GM12878 (cell line): ENCODE results near the gene KNTC1. TPM values are rescaled to one million over a fixed set of nuclear protein-coding genes. Genes with fewer than 3 reads are reported as not detected.

Experiments
- ATAC-seq: fragments of 200-7000 bp; cut with Tn5 transposase; 3 replicates; pipeline ENCODE4 v1.9.1; 2020; ENCODE audit warnings: mild to moderate bottlenecking, moderate library complexity
- BruUV-seq: library from RNA; stranded (reverse); fragments of 400-500 nt; replicated peaks from 2 replicates; lab custom pipeline; 2021; lab: Mats Ljungman, UMichigan
- CTCF ChIA-PET: fragments of 300-600 bp; sonication (Branson Sonifier 250); formaldehyde crosslinking; extraction: SDS; loops from one replicate; lab custom pipeline; 2021; ENCODE audit warnings: inconsistent platforms; lab: Yijun Ruan, JAX
- POLR2A ChIA-PET: fragments of 350-600 bp; formaldehyde crosslinking; extraction: SDS; loops from one replicate; lab custom pipeline; 2021; ENCODE audit warnings: inconsistent platforms; lab: Charles Lee
- RAD21 ChIA-PET: fragments of 300-600 bp; sonication (Branson Sonifier 250); formaldehyde crosslinking; loops from one replicate; lab custom pipeline; 2023; ENCODE audit warnings: antibody characterized with exemption; ENCODE audit not compliant: unreplicated experiment; lab: Charles Lee
- SMC1A ChIA-PET: fragments of 300-600 bp; sonication (Branson Sonifier 250); formaldehyde crosslinking; loops from one replicate; lab custom pipeline; 2023; ENCODE audit not compliant: unreplicated experiment, uncharacterized antibody; lab: Charles Lee
- DNase-seq: peaks from one replicate; pipeline ENCODE4 v3.0.0-alpha.2; 2011; ENCODE audit warnings: low read depth, low spot score
- FAIRE-seq: peaks from 3 replicates; lab custom pipeline; 2011; peaks lifted over from hg19 to GRCh38; lab: Jason Lieb, UNC
- H2AFZ ChIP-seq: 2 replicates; pipeline ENCODE4 v1.6.0; 2011; ENCODE audit warnings: low read depth, low read length, control low read depth; ENCODE audit not compliant: control insufficient read depth
- H3K27ac ChIP-seq: 2 replicates; pipeline ENCODE4 v1.5.1; 2011; ENCODE audit warnings: control low read depth; ENCODE audit not compliant: control insufficient read depth, insufficient read depth
- H3K27me3 ChIP-seq, 2 experiments: replicated peaks in 1 of 2; 2 replicates each; pipeline versions ENCODE4 v1.6.0 to v1.6.1; 2011; ENCODE audit warnings: low read length in 1 of 2; ENCODE audit not compliant: control insufficient read depth in 2 of 2, insufficient read depth in 2 of 2
- H3K36me3 ChIP-seq, 2 experiments: 2 replicates each; pipeline ENCODE4 v1.5.1; 2011; ENCODE audit warnings: low read length in 1 of 2; ENCODE audit not compliant: control insufficient read depth in 2 of 2, insufficient read depth in 2 of 2
- H3K4me1 ChIP-seq: 2 replicates; pipeline ENCODE4 v1.6.1; 2011; ENCODE audit warnings: mild to moderate bottlenecking, low read length, moderate library complexity, mixed read lengths; ENCODE audit not compliant: control insufficient read depth, insufficient read depth
- H3K4me2 ChIP-seq: 2 replicates; pipeline ENCODE4 v1.6.0; 2011; ENCODE audit warnings: control low read depth; ENCODE audit not compliant: control insufficient read depth, insufficient read depth
- H3K4me3 ChIP-seq: fragments of 200-600 bp; sonication (generic); 2 replicates; pipeline ENCODE4 v1.5.1; 2016
- H3K79me2 ChIP-seq: 2 replicates; pipeline ENCODE4 v1.6.0; 2011; ENCODE audit warnings: low read length; ENCODE audit not compliant: control insufficient read depth, insufficient read depth
- H3K9ac ChIP-seq: 2 replicates; pipeline ENCODE4 v1.8.0; 2011; ENCODE audit warnings: low read length, control low read depth, mixed read lengths; ENCODE audit not compliant: control insufficient read depth, insufficient read depth
- H3K9me3 ChIP-seq: replicated peaks from 3 replicates; pipeline ENCODE4 v1.5.1; 2011; ENCODE audit warnings: mild to moderate bottlenecking, low read length; ENCODE audit not compliant: control insufficient read depth, insufficient read depth
- H4K20me1 ChIP-seq: 2 replicates; pipeline ENCODE4 v1.6.0; 2011; ENCODE audit not compliant: control insufficient read depth, insufficient read depth
- ASH2L ChIP-seq: fragments of 300-600, 200-600 bp; sonication (generic); IDR thresholded peaks from 2 replicates; pipeline ENCODE4 v1.6.1; 2017; ENCODE audit warnings: low read depth, mild to moderate bottlenecking, borderline replicate concordance
- BACH1 ChIP-seq: fragments of 450-650 bp; IDR thresholded peaks from 2 replicates; pipeline ENCODE4 v1.6.1; 2017; ENCODE audit warnings: mild to moderate bottlenecking, borderline replicate concordance
- BCL11A ChIP-seq: IDR thresholded peaks from 2 replicates; pipeline ENCODE4 v1.6.1; 2011; ENCODE audit warnings: low read depth, low read length
- CEBPB ChIP-seq, 2 experiments: fragments of 150-350 bp in 1 of 2; IDR thresholded peaks; 2 replicates each; pipeline ENCODE4 v1.6.1; 2012 to 2014; ENCODE audit warnings: low read depth in 2 of 2, low read length in 2 of 2, borderline replicate concordance in 1 of 2, inconsistent platforms in 1 of 2
- IRF5 ChIP-seq: fragments of 450-650 bp; IDR thresholded peaks from 2 replicates; pipeline ENCODE4 v1.6.1; 2017; ENCODE audit warnings: borderline replicate concordance
- MYB ChIP-seq: fragments of 150-350 bp; IDR thresholded peaks from 2 replicates; pipeline ENCODE4 v1.6.1; 2014; ENCODE audit warnings: mild to moderate bottlenecking, low read depth, low read length, borderline replicate concordance
- NFIC ChIP-seq: IDR thresholded peaks from 2 replicates; pipeline ENCODE4 v1.6.1; 2012; ENCODE audit warnings: low read depth, mild to moderate bottlenecking, inconsistent platforms, low read length, moderate library complexity
- NR2F1 ChIP-seq: fragments of 450-650 bp; conservative IDR thresholded peaks from 2 replicates; pipeline ENCODE4 v1.6.1; 2017; ENCODE audit warnings: mild to moderate bottlenecking
- POLR2A ChIP-seq: IDR thresholded peaks from 2 replicates; pipeline ENCODE4 v1.6.1; 2011; ENCODE audit warnings: low read depth, mild to moderate bottlenecking, low read length
- RELA ChIP-seq: fragments of 450-650 bp; IDR thresholded peaks from 2 replicates; pipeline ENCODE4 v1.8.0; 2014; ENCODE audit warnings: borderline replicate concordance; ENCODE audit not compliant: partially characterized antibody
- TARDBP ChIP-seq: IDR thresholded peaks from 2 replicates; pipeline ENCODE4 v1.6.1; 2016; ENCODE audit warnings: borderline replicate concordance
- TCF12 ChIP-seq: IDR thresholded peaks from 2 replicates; pipeline ENCODE4 v1.6.1; 2011; ENCODE audit warnings: low read depth, mild to moderate bottlenecking, low read length
- ZNF687 ChIP-seq: fragments of 450-650 bp; IDR thresholded peaks from 2 replicates; pipeline ENCODE4 v1.6.1; 2017; ENCODE audit warnings: mild to moderate bottlenecking, moderate library complexity
- WGBS: methylation state at CpG from one replicate; pipeline ENCODE4 v1.1.6; 2016; ENCODE audit warnings: low lambda C conversion rate; ENCODE audit not compliant: insufficient replicate concordance, insufficient coverage; ENCODE audit errors: missing lambda C conversion rate; 5-methylcytosine and 5-hydroxymethylcytosine counted together
- in situ Hi-C: fragments of 300-500 bp; cut with MboI; formaldehyde crosslinking; loops from 9 replicates; pipeline ENCODE4 v1.14.3; 2018; ENCODE audit warnings: mixed read lengths
- intact Hi-C: fragments of 100-400 bp; cut with micrococcal nuclease; formaldehyde crosslinking; loops from one replicate; pipeline ENCODE4 v1.14.2; 2022; ENCODE audit not compliant: unreplicated experiment
- polyA plus RNA-seq, 11 experiments: library from polyadenylated mRNA; depleted of rRNA in 4 of 11; unstranded in 6 of 11; stranded (reverse) in 5 of 11; fragments of >200 nt; fragmentation: Nextera tagmentation in 4 of 11; fragmentation: Illumina TruSeq in 1 of 11; extraction: Ambion mirVana in 4 of 11; extraction: Trizol in 1 of 11; gene quantifications; 1 replicate in 1 of 11; 2 replicates in 10 of 11; pipeline versions ENCODE4 v1.2.1 to v1.2.3, GENCODE V29; 2011 to 2016; ENCODE audit warnings: inconsistent platforms in 2 of 11, missing spikeins in 2 of 11, low read depth in 1 of 11
- total RNA-seq, 4 experiments: library from RNA; depleted of rRNA in 3 of 4; stranded (reverse); fragments of >200 nt in 3 of 4; fragmentation: Illumina TruSeq in 1 of 4; extraction: Trizol in 1 of 4; gene quantifications; 2 replicates each; pipeline versions ENCODE4 v1.2.1 to v1.2.3, GENCODE V29; 2013 to 2021
- TF ChIP-seq, protein P1 (sequence below): IDR thresholded peaks from 2 replicates; pipeline ENCODE4 v1.6.1; 2012; ENCODE audit warnings: mild to moderate bottlenecking, low read depth, low read length

KNTC1 gene
- total and polyA plus RNA-seq, 10 of the 15 experiments (the other 5 are each of a cell fraction or from before 2014, with no cell fraction given): 37.2 to 118 (median 76.3) TPM

GRCh38 chr12:122615780-122616179 lies 88.7 kb downstream of the KNTC1 start (continued):
- TF ChIP-seq, protein P1, sequence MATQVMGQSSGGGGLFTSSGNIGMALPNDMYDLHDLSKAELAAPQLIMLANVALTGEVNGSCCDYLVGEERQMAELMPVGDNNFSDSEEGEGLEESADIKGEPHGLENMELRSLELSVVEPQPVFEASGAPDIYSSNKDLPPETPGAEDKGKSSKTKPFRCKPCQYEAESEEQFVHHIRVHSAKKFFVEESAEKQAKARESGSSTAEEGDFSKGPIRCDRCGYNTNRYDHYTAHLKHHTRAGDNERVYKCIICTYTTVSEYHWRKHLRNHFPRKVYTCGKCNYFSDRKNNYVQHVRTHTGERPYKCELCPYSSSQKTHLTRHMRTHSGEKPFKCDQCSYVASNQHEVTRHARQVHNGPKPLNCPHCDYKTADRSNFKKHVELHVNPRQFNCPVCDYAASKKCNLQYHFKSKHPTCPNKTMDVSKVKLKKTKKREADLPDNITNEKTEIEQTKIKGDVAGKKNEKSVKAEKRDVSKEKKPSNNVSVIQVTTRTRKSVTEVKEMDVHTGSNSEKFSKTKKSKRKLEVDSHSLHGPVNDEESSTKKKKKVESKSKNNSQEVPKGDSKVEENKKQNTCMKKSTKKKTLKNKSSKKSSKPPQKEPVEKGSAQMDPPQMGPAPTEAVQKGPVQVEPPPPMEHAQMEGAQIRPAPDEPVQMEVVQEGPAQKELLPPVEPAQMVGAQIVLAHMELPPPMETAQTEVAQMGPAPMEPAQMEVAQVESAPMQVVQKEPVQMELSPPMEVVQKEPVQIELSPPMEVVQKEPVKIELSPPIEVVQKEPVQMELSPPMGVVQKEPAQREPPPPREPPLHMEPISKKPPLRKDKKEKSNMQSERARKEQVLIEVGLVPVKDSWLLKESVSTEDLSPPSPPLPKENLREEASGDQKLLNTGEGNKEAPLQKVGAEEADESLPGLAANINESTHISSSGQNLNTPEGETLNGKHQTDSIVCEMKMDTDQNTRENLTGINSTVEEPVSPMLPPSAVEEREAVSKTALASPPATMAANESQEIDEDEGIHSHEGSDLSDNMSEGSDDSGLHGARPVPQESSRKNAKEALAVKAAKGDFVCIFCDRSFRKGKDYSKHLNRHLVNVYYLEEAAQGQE: no peak
- TF ChIP-seq ASH2L: no peak
- no peak for TF ChIP-seq TARDBP
- TF ChIP-seq NR2F1: no peak
- TF ChIP-seq MYB: no peak
- TF ChIP-seq BCL11A: no peak
- TF ChIP-seq NFIC: no peak

DNA sequence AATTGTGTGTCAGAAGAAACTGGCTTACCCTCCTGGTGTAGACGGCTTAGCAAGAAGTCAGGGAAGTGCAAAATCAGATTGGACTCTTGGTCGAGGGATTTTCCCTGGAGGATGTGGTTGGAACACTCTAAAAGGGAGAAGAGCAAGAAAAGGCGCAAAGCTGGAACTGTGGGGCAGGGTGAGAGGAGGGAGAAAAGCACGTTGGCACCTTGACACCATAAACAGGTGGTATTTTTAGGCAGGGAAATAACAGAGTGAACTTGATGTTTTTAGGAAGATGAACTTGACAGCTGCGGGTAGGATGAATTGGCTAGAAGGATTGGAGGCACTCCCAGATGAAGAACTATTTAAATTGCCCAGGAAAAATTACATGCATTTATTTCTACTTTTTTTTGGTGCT lies 108.4 kb downstream of the KNTC1 start:
- FAIRE-seq: no peak
- TF ChIP-seq POLR2A (no peak), CEBPB (IDR thresholded peaks at IDR 0.05; ENCODE audit: borderline replicate concordance in 1 of 2, low read depth in 2 of 2, low read length in 2 of 2) (no peak), RELA (no peak), TCF12 (no peak), BACH1 (no peak), ZNF687 (no peak), IRF5 (no peak)

More for the DNA sequence above, 108.4 kb downstream of the KNTC1 start:
- SMC1A ChIA-PET: no interaction called here
- Histone ChIP-seq H3K36me3 (peaks cover 3 to 6% of the 10 kb centered on the region in 2 experiments; a peak in 3 of 4 replicates), H3K4me1 (no peaks in the 10 kb centered on the region), H3K79me2 (no peaks in the 10 kb centered on the region), H3K9me3 (no peaks in the 10 kb centered on the region), H3K27me3 (no peaks in the 10 kb centered on the region), H3K4me3 (no peak overlapping the region), H2AFZ (no peak overlapping the region), H3K4me2 (no peak overlapping the region), H3K9ac (no peak overlapping the region), H4K20me1 (no peaks in the 10 kb centered on the region), H3K27ac (no peak overlapping the region)
- no peak for DNase-seq
- CTCF ChIA-PET: interaction anchor here (1.2 to 1.3 kb wide), 2 partner anchors 9 to 117 kb away, joined by 3 to 7 read pairs; partner anchors contain the start of gene DENR
- ATAC-seq: no peak
- WGBS: 67% methylated on average over 5 of the region's 5 CpGs
- in situ Hi-C loops: loop anchor here (5.0 kb wide), 1 partner anchor 117 kb away; the partner anchor contains the start of gene DENR
- RAD21 ChIA-PET: no interaction called here
- POLR2A ChIA-PET: interaction anchor here (0.6 kb wide), 1 partner anchor 10 kb away, joined by 3 read pairs; no protein-coding TSS in a partner anchor
- intact Hi-C loops: no loop called here
- no TSS peak for BruUV-seq
